TTC549 (cell line): Measurements from ENCODE around the gene RPL7L1.
"Not testable (repeated sequence)": the region's sequence is repeated elsewhere in the genome, so short reads cannot be mapped to it uniquely, and the experiment has no call there.

Experiments used
- FAIRE-seq: peaks from 2 replicates; lab custom pipeline; 2012; peaks lifted over from hg19 to GRCh38; lab: Jason Lieb, UNC

Gene RPL7L1

DNA sequence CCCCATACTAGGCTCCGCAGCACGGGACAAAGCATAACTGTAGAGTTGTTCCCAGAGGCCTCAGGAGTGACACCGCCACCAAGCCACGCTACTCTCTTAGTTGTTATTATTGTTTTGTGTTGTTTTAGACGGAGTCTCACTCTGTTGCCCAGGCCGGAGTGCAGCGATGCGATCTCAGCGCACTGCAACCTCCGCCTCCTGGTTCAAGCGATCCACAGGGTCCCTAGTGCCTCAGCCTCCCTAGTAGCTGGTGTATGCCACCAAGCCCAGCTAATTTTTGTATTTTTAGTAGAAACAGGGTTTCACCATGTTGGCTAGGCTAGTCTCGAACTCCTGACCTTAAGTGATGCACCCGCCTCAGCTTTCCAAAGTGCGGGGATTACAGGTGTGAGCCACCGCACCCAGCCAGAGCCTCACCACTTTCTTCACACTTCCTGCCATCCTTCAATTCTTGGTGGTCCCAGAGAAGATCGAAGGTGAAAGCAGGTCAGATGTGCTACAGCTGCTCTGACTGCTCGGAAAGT is 11.8 kb downstream of the RPL7L1 start:
- FAIRE-seq, result no peak

DNA sequence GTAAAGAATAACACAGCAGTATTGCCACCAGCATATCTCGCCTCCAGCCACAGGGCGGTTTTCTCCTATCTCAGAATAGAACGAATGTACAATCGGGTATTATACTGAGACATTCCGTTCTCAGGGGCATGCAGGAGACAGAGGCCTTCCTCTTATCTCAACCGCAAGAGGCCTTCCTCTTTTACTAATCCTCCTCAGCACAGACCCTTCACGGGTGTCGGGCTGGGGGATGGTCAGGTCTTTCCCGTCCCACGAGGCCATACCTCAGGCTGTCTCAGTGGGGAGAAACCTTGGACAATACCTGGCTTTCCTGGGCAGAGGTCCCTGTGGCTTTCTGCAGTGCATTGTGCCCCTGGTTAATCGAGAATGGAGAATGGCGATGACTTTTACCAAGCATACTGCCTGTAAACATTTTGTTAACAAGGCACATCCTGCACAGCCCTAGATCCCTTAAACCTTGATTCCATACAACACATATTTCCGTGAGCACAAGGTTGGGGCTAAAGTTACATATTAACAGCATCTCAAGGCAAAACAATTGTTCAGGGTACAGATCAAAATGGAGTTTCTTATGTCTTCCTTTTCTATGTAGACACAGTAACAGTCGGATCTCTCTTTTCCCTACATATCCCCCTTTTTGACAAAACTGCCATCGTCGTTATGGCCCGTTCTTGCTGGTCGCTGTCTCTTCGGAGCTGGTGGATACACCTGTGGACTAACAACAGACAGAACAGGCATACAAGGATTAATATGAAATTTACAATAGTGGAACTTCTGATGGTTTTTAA is 14.8 kb downstream of the RPL7L1 start:
- not testable (repeated sequence) for FAIRE-seq

DNA sequence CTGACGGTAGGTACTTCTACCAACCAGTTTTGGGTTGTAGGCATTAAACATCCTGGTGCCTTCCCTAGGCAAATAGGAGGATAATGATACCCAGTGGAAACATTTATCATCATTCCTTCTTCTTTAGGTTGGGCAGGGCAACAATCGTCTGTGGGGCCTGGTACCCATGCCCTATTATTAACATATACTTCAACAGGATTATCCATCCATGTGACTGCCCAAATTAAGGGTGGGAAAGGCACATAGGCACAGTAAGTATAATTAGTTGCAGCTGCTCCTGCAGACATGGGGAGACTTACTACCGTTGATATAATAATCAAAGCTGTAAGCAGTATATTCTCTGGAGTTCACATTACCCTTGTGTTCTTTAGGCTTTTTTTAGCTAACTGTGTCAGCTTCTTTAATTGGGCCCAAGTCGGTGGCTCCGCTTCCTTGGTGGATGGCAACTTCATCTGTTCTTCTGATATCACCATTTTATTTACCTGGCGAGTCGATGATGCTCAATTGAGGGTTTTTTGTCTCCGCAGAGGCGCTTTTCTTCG is 16.8 kb downstream of the RPL7L1 start:
- FAIRE-seq, result no peak

DNA sequence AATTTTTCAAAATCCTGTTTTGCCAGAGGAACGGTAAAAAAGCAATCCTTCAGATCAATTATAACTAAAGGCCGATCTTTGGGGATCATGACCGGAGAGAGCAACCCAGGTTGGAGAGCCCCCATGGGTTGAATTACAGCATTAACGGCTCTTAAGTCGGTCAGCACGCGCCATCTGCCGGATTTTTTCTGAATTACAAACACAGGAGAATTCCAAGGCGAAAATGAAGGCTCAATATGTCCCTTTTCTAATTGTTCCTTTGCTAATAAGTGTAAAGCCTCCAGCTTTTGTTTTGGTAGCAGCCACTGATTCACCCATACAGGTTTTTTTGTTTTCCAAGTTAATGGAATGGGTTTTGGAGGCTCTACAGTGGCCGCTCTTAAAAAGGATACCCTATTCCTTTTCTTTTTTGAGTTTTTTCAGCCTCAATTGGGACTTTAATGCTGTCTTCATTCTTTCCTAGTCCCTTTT is 19.5 kb downstream of the RPL7L1 start:
- FAIRE-seq, result peak; percentile 36

DNA sequence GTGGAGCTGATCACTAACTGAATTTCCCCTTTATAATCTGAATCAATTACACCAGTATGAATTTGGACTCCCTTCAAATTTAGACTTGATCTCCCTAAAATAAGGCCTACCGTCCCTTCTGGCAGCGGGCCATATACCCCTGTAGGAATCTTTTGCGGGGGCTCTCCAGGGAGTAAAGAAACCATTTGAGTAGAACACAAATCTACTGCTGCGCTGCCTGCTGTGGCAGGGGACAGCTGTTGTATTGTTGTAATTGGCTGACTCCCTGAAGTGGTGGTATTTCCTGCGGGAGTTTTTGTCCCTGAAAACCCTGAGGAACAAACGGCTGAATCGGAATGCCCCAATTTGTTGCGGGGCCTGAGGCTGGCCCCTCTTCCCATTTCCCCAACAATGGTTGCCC is 20.5 kb downstream of the RPL7L1 start:
- FAIRE-seq, result no peak

DNA sequence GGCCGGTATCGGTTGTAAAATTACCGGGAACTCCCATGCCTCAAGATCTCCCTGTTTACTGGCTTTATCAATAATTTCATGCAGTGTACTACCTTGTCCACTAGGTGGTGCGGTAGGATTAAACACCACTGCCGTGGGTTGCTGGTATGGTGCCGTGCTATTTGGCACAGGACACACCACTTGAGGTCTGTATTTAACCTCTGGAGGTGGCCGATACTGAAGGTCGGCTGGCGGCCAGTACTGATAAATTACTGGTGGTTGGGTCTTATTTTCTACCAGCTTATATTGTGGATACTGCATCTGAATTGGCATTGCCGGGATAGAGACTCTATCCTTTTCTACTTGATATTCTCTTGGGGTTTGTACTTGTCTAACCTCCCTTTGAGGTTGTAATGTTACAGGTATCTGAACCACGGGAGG is 22.1 kb downstream of the RPL7L1 start:
- no peak for FAIRE-seq

DNA sequence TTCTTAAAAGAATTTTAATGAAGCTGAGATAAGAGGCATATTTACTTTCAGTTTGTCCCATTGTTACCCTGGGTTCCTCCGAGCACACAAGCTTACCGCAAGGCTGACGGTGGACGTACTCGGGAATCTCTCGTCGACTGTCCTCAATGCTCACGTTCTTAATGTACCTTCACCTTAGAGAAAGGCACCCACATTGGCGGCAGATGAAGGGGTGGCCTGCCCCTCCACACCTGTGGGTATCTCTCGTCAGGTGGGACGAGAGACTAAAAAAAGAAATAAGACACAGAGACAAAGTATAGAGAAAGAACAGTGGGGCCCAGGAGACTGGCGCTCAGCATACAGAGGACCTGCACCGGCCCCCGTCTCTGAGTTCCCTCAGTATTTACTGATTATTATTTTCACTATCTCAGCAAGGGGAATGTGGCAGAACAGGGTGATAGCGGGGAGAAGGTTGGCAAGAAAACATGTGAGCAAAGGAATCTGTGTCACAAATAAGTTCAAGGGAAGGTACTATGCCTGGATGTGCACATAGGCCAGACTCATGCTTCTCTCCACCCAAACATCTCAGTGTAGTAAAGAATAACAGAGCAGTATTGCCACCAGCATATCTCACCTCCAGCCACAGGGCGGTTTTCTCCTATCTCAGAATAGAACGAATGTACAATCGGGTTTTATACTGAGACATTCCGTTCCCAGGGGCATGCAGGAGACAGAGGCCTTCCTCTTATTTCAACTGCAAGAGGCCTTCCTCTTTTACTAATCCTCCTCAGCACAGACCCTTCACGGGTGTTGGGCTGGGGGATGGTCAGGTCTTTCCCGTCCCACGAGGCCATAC is 23.2 kb downstream of the RPL7L1 start:
- FAIRE-seq, result not testable (repeated sequence)

DNA sequence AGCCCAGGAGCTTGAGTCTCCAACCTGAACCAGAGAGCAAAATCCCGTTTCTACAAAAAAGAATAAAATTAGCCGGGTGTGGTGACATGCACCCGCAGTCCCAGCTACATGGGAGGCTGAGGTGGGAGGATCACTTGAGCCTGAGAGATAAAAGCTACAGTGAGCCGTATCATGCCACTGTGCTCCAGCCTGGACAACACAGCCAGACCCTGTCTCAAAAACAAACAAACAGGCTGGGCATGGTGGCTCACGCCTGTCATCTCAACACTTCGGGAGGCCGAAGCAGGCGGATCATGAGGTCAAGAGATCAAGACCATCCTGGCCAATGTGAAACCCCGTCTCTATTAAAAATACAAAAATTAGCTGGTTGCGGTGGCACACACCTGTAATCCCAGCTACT is 25.1 kb downstream of the RPL7L1 start:
- no peak for FAIRE-seq

DNA sequence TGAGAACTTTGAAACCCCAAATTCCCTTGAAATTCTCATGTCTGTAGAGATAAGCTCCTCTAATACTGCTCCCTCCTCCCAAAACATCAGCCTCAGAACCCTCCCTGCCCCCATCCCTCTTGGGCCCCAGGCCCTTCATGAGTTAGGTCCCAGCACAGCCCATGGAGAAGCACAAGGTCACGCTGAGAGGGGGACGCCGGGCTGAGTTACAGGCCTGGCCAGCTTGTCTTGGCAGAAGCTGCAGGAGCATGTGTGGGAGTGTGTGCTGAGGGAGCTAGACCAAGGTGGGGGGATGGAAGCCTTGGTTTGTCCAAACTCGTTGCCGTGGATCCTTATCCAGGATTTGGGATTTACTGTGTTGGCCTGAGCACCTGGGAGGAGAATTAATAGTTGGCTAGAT is 27.9 kb downstream of the RPL7L1 start:
- no peak for FAIRE-seq

DNA sequence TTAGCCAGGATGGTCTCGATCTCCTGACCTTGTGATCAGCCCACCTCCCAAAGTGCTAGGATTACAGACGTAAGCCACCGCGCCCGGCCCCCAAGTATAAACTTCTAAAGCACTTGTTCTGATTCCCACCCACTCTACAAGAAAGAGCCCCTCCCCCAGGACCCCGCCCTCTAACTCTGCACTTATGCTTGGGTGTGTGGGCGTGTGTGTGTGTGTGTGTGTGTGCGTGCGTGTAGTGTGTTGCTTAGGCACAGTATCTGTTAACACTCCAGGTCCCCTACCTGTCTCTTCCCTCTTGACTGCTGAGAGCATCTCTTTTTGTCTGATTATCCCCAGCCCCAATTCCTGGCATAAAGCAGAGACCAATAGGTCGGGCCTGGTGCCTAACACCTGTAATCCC is 30.4 kb downstream of the RPL7L1 start:
- FAIRE-seq, result no peak

DNA sequence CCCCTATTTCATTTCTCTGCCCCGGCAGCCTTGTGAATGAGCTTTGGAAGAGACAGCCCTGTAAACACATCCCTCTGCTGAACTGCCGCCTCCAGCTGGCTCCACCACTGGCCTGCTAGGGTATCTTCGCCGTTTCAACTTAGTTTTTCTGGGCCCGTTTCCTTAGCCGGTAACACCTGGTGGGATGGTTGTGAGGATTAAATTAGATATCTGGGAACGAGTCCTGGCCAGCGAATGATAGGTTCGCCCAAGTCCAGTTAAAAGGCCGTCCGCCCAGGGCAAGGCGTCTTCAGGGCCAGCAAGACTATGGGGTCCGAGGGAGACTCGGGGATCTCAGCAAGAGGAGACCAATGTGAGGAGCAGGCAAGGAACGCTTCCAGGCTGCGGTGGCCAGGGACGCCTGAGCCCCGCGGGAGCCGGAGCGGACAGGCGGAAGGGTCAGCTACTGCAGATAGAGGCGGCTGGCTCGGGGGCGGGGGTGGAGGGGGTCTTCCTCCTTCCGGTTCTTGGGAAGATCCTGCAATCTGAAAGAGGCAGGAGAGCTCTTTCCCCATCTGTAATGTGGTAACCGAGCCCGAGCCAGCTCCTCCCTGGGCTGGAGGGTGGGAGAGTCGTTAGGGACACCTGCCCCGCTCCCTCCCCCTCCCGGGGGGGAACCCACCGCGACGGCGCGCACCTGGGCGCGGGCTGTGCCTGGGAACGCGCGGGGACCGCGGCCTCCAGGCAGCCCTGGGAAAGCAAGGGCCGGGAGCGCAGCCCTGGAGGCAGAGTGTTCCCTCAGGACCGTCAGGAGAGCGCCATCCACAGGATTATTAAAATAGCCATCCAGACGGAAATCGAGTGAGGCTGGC is 32.0 kb downstream of the RPL7L1 start:
- no peak for FAIRE-seq

DNA sequence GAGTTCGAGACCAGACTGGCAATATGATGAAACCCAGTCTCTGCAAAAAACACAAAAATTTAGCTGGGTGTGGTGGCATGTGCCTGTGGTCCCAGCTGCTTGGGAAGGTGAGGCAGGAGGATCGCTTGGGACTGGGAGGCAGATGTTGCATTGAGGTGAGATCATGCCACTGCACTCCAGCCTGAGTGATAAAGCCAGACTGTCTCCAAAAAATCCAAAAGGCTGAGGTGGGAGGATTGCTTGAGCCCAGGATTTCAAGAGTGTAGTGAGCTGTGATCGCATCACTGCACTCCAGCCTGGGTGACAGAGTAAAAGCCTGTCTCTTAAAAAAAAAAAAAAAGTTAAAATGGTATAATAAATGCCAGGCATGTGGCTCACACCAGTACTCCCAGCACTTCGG is 35.1 kb downstream of the RPL7L1 start:
- FAIRE-seq, result no peak

DNA sequence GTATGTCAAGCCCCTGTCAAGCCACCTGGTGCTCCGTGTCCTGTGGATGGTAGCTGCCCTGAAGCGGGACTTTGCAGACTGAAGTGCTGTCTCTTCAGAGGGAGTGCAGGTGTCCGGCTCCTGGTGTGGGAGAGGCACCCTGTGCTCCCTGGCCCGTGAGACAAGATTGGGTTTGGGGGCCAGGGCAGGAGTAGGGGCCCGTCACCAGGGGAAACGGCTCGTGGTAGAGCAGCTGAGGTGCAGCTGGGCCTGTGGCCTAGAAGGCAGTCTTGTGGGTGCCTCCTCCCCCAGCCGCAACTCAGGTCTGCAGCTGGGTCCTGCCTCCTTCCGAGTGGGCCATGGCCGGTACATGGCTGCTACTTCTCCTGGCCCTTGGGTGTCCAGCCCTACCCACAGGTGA is 36.3 kb downstream of the RPL7L1 start, which contains the start of gene PTCRA:
PTCRA (plus strand) TSS at position 322 of the 400 bp plus-strand sequence; CDS start at position 339, 17 bp downstream.
- no peak for FAIRE-seq

DNA sequence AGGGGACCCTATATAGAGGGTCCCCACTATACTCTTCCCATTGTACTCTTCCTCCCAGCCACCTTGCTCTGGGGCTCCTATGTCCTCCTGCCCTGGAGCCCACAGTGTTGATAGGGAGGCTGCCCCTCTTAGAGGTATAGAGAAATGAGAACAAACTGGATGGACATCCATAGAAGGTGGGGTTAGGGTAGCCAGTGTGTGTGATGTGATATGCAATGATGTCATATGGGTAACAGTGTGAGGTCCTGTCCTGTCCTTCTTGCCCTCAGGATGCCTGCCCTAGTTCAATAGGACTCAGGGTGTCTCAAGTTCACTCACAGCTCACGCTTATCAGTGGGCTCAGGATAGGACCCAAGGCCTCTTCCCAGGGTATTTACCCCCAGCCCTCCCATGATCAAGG is 36.9 kb downstream of the RPL7L1 start:
- no peak for FAIRE-seq

DNA sequence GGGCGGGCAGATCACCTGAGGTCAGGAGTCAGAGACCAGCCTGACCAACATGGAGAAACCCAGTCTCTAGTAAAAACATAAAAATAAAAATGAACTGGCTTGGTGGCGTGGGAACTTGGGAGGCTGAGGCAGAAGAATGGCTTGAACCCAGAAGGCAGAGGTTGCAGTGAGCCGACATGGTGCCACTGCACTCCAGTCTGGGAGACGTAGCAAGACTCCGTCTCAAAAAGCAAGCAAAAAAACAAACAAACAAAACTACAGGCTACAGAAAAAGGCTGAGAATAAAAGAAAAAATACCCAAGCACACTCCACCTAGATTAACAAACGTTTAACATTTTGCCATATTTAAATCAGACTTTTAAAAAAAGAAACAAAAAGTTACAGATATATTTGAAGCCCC is 42.4 kb downstream of the RPL7L1 start:
- no peak for FAIRE-seq

DNA sequence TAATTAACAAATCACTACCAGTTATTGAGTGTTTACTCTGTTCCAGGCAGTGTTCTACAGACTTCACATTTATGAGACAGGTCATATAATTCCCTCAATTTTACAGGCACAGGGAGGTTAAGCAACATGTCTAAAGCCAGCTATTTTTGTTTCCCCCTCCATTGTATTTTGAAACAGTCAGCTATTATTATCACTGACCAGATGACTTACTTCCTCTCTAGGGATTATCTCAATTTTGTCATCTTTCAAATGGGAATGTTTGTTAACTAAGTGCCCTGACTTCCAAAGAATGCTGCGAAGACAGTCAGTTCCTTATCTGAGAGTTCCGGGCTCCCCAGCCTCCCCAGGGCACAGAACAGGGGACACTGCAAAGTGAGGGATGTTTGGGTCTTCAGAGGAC is 44.2 kb downstream of the RPL7L1 start:
- no peak for FAIRE-seq

DNA sequence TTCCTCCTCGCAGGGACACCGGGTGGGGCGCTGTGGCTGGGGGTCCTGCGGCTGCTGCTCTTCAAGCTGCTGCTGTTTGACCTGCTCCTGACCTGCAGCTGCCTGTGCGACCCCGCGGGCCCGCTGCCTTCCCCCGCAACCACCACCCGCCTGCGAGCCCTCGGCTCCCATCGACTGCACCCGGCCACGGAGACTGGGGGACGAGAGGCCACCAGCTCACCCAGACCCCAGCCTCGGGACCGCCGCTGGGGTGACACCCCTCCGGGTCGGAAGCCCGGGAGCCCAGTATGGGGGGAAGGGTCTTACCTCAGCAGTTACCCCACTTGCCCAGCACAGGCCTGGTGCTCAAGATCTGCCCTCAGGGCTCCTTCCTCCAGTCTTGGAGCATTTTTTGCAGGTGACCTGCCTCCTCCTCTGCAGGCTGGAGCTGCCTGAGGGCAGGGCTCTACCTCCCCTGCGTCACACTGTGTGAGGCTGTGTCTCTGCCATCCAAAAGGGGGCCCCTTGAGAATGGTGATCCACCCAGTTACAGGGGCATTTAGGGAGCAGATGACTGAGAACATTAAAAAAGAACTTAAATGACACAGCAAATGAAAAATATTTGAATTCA is 45.9 kb downstream of the RPL7L1 start:
- no peak for FAIRE-seq

DNA sequence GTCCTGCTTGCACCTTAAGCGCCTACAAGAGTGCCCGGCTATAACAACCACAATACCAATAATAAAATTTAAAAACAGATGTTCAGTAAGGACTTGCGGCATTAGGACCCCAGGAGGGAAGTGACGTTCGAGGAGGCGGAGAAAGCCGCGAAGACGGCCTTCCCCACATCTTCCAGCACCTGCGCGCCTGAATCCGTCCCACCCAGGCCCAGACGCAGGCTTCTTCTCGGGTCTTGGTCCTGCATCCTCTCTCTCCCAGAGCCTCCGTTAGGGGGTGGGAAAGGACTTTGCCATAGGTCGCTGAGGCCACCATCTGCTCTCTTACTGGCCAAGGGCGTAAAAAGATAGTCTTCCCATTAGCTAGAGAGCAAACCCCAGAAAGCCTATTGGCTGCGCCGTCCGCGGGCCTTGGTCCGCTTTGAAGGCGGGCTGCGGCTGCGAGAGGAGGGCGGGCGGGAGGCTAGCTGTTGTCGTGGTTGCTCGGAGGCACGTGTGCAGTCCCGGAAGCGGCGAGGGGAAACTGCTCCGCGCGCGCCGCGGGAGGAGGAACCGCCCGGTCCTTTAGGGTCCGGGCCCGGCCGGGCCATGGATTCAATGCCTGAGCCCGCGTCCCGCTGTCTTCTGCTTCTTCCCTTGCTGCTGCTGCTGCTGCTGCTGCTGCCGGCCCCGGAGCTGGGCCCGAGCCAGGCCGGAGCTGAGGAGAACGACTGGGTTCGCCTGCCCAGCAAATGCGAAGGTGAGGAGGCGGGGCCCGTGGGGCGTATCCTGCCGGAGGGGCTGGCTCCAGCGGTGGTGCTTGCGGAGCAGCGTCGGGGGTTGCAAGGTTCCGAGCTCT is 49.8 kb downstream of the RPL7L1 start, which contains the start of gene CNPY3:
CNPY3 (plus strand) TSS at position 495 of the 835 bp plus-strand sequence; CDS start at position 586, 91 bp downstream.
- peak; percentile 91 for FAIRE-seq

DNA sequence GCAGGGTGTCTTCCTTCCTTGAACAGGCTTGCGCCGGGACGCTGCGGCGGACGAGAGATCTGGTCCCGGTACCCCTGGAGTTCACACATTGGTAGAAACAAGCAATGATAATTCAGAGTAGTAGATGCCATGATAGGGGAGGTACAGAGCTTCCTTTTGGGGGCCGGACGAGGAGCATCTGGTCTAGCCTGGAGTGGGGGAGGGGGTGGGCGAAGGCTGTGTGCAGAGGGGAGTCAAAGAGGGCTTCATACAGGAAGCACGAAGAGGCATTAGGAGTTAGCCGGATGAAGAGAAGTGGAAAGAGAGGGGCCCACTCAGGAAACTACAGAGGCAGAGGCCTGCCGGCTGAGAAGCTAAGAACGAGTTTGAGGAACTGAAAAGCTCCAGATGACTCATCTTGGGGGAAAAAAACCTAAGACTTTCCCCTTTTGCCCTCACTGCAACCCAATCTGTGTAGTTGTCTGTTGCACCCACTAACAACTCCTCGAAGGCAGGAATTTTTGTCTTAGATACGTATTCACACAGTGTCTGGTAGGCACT is 50.5 kb downstream of the RPL7L1 start:
- FAIRE-seq, result no peak

DNA sequence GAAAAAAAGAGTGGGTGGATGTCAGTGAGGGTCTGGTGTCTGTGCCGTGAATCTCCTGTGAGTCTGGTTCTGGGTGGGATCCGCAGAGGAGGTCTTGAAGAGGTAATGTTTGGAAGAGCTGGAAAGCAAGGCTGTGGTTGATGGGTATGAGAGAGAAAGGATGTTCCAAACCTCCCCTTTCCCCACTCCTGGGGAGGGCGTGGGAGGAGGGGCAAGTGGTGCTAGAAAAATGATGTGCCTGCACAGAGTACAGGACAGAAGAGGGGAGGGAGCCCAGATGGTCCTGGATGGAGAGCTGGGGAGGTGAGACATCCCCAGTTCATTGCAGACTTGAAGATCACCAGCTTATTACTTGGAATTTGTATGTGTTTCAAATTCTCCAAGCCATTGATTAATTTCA is 53.0 kb downstream of the RPL7L1 start:
- no peak for FAIRE-seq
